Lower leg skin (tissue), 3 donors: Measurements from ENCODE around the gene GLI3.

Experiments used
- CTCF ChIP-seq, 3 donors: fragments of 450-650 bp; IDR thresholded peaks; one replicate each; pipeline ENCODE4 v1.5.1; 2016; ENCODE audit warnings: antibody characterized with exemption in 3 of 3, mild to moderate bottlenecking in 3 of 3, moderate library complexity in 2 of 3
- POLR2A ChIP-seq, 2 donors: fragments of 450-650 bp; IDR thresholded peaks; one replicate each; pipeline ENCODE4 v1.6.1; 2016 to 2017; ENCODE audit warnings: antibody characterized with exemption in 2 of 2, mild to moderate bottlenecking in 1 of 2, moderate library complexity in 1 of 2

- no peak for TF ChIP-seq CTCF (IDR thresholded peaks at IDR 0.05)
- TF ChIP-seq POLR2A (IDR thresholded peaks at IDR 0.05): no peak
These were observed 209.5 kb downstream of the GLI3 start for GRCh38 chr7:42027521-42027920.
